HG02642 (cell line): ENCODE measurements around the gene LCN1.
"Not testable (repeated sequence)": the region's sequence is repeated elsewhere in the genome, so short reads cannot be mapped to it uniquely, and the experiment has no call there.

Experiments used
- ATAC-seq: cut with Tn5 transposase; IDR thresholded peaks from one replicate; pipeline ENCODE4 v1.9.1; 2021; ENCODE audit warnings: mild to moderate bottlenecking; ENCODE audit not compliant: unreplicated experiment, poor library complexity

Gene LCN1

GRCh38 chr9:135519179-135519971, 1.9 kb upstream of the LCN1 start:
- ATAC-seq, result no peak

- no peak for ATAC-seq
Measured at GRCh38 chr9:135521608-135522095, 412 bp downstream of the LCN1 start.

- no peak for ATAC-seq
Measured at GRCh38 chr9:135522137-135522877, 1.1 kb downstream of the LCN1 start.

GRCh38 chr9:135522931-135523330, 1.7 kb downstream of the LCN1 start:
- no peak for ATAC-seq

- ATAC-seq, result no peak
Measured at GRCh38 chr9:135523521-135524129, 2.4 kb downstream of the LCN1 start.

GRCh38 chr9:135524130-135524861, 3.1 kb downstream of the LCN1 start:
- ATAC-seq, result no peak

- ATAC-seq, result no peak
Measured at GRCh38 chr9:135525241-135526088, 4.2 kb downstream of the LCN1 start.

GRCh38 chr9:135526089-135526729, 5.0 kb downstream of the LCN1 start:
- no peak for ATAC-seq

GRCh38 chr9:135526730-135527571, 5.7 kb downstream of the LCN1 start:
- no peak for ATAC-seq

GRCh38 chr9:135528842-135529435, 7.7 kb downstream of the LCN1 start:
- not testable (repeated sequence) for ATAC-seq

- ATAC-seq, result no peak
Measured at GRCh38 chr9:135530146-135530545, 8.9 kb downstream of the LCN1 start.

- ATAC-seq, result no peak
Measured at GRCh38 chr9:135531096-135531495, 9.9 kb downstream of the LCN1 start.

GRCh38 chr9:135533113-135533512, 11.9 kb downstream of the LCN1 start:
- no peak for ATAC-seq

- ATAC-seq, result no peak
Measured at GRCh38 chr9:135533674-135534073, 12.4 kb downstream of the LCN1 start.

- not testable (repeated sequence) for ATAC-seq
Measured at GRCh38 chr9:135534192-135534711, 13.0 kb downstream of the LCN1 start.

- ATAC-seq, result not testable (repeated sequence)
Measured at GRCh38 chr9:135534826-135535225, 13.6 kb downstream of the LCN1 start.

- ATAC-seq, result not testable (repeated sequence)
Measured at GRCh38 chr9:135535631-135536030, 14.4 kb downstream of the LCN1 start.
